NCI-H2081 treated with DMSO at 0.1 percent for 48 hours (cell line): Measurements from ENCODE around the gene ZDHHC24.

Source experiments
- DNase-seq: peaks from one replicate; lab custom pipeline; 2025; lab: John Stamatoyannopoulos, UW

Gene ZDHHC24

GRCh38 chr11:66494935-66495334 is 50.9 kb downstream of the ZDHHC24 start:
- no peak for DNase-seq

- DNase-seq: no peak
Measured at GRCh38 chr11:66494458-66494857, 51.4 kb downstream of the ZDHHC24 start.

GRCh38 chr11:66493130-66493529 is 52.7 kb downstream of the ZDHHC24 start:
- DNase-seq: no peak

GRCh38 chr11:66492161-66492865 is 53.5 kb downstream of the ZDHHC24 start:
- no peak for DNase-seq

GRCh38 chr11:66491315-66491935 is 54.4 kb downstream of the ZDHHC24 start:
- no peak for DNase-seq

- DNase-seq: peak; percentile 52
Measured at GRCh38 chr11:66489636-66490035, 56.2 kb downstream of the ZDHHC24 start.

- no peak for DNase-seq
Measured at GRCh38 chr11:66488957-66489356, 56.9 kb downstream of the ZDHHC24 start.

GRCh38 chr11:66484806-66485380 is 61.0 kb downstream of the ZDHHC24 start:
- DNase-seq: no peak

- peak; percentile 86 for DNase-seq
Measured at GRCh38 chr11:66480117-66480938, 65.5 kb downstream of the ZDHHC24 start, which contains the start of gene DPP3. TSS of gene DPP3 (plus strand) at chr11:66480434. CDS start at chr11:66482201, 1,767 bp downstream.

- no peak for DNase-seq
Measured at GRCh38 chr11:66479394-66480116, 66.3 kb downstream of the ZDHHC24 start.

GRCh38 chr11:66478729-66479393 is 67.0 kb downstream of the ZDHHC24 start:
- DNase-seq: no peak

- no peak for DNase-seq
Measured at GRCh38 chr11:66477263-66478201, 68.3 kb downstream of the ZDHHC24 start.

- DNase-seq: no peak
Measured at GRCh38 chr11:66476841-66477251, 69.0 kb downstream of the ZDHHC24 start.

GRCh38 chr11:66476173-66476840 is 69.5 kb downstream of the ZDHHC24 start:
- DNase-seq: no peak

- no peak for DNase-seq
Measured at GRCh38 chr11:66475349-66476172, 70.3 kb downstream of the ZDHHC24 start.

GRCh38 chr11:66473608-66474515 is 72.0 kb downstream of the ZDHHC24 start:
- DNase-seq: no peak

GRCh38 chr11:66473167-66473566 is 72.7 kb downstream of the ZDHHC24 start:
- no peak for DNase-seq
